PFSK-1 (cell line): Measurements from ENCODE around the gene TNFRSF4.

Source experiments
- FOXP2 ChIP-seq: optimal IDR thresholded peaks from 2 replicates; pipeline ENCODE3; 2011; ENCODE audit warnings: borderline replicate concordance, control low read depth, inconsistent platforms; ENCODE audit not compliant: insufficient read depth; ENCODE audit errors: extremely low read length, extremely low read depth
- POLR2AphosphoS5 ChIP-seq: IDR thresholded peaks from 2 replicates; pipeline ENCODE4 v1.6.1; 2012; ENCODE audit warnings: low read depth, mild to moderate bottlenecking, control low read depth, low read length, moderate library complexity
- SIN3A ChIP-seq: IDR thresholded peaks from 2 replicates; pipeline ENCODE4 v1.6.1; 2012; ENCODE audit warnings: mild to moderate bottlenecking, low read length, moderate library complexity, borderline replicate concordance; ENCODE audit not compliant: insufficient read depth
- TAF1 ChIP-seq: IDR thresholded peaks from 2 replicates; pipeline ENCODE4 v1.6.1; 2012; ENCODE audit warnings: low read length, control low read depth, borderline replicate concordance; ENCODE audit not compliant: insufficient read depth
- TF ChIP-seq, protein P1 (sequence below), 2 experiments: IDR thresholded peaks; 2 replicates each; pipeline versions ENCODE4 v1.6.1 to v1.8.0; 2011 to 2012; ENCODE audit warnings: low read depth in 2 of 2, low read length in 2 of 2, control low read depth in 1 of 2, inconsistent platforms in 1 of 2, mild to moderate bottlenecking in 1 of 2, moderate library complexity in 1 of 2; ENCODE audit not compliant: insufficient read depth in 1 of 2

The TNFRSF4 gene

DNA sequence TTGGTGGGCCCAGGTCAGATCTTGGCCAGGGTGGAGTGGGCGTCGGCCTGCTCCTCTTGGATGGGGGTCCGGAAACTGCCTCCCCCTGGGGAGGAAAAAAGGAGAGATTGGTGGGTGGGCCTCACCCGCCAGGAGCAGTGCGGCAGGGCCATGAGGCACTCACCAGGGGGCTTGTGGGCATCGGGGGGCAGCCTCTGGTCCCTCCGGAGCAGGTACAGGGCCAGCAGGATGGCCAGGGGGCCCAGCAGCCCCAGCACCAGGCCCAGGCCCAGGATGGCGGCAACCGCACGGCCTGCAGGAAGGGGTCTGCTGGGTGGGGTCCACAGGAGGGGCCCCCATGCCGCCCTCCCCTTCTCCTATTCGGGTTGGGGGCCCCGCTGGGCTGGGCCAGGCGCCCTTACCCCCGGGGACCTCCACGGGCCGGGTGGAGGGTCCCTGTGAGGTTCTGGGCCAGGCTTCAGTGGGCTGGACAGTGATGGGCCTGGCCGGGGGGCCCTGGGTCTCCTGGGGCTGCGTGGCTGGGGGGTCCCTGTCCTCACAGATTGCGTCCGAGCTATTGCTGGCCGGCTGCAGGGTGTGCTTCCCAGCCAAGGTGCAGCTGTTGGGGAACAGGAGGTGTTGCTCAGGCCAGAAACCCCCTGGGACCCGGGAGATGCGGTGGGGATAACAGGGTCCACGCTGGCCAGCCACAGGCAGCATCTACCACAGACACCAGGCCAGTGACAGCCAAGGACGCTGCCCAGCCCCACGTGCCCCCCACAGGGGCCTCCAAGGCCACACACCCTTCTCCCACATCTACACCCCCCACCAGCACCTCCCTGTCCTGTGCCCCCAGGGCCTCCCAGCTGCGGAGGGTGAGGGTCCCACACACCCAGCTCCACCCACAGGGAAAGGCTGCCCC, 2.2 kb downstream of the TNFRSF4 start:
- TF ChIP-seq FOXP2 = no peak
- TF ChIP-seq, protein P1, sequence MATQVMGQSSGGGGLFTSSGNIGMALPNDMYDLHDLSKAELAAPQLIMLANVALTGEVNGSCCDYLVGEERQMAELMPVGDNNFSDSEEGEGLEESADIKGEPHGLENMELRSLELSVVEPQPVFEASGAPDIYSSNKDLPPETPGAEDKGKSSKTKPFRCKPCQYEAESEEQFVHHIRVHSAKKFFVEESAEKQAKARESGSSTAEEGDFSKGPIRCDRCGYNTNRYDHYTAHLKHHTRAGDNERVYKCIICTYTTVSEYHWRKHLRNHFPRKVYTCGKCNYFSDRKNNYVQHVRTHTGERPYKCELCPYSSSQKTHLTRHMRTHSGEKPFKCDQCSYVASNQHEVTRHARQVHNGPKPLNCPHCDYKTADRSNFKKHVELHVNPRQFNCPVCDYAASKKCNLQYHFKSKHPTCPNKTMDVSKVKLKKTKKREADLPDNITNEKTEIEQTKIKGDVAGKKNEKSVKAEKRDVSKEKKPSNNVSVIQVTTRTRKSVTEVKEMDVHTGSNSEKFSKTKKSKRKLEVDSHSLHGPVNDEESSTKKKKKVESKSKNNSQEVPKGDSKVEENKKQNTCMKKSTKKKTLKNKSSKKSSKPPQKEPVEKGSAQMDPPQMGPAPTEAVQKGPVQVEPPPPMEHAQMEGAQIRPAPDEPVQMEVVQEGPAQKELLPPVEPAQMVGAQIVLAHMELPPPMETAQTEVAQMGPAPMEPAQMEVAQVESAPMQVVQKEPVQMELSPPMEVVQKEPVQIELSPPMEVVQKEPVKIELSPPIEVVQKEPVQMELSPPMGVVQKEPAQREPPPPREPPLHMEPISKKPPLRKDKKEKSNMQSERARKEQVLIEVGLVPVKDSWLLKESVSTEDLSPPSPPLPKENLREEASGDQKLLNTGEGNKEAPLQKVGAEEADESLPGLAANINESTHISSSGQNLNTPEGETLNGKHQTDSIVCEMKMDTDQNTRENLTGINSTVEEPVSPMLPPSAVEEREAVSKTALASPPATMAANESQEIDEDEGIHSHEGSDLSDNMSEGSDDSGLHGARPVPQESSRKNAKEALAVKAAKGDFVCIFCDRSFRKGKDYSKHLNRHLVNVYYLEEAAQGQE (IDR thresholded peaks at IDR 0.05; ENCODE audit: insufficient read depth in 1 of 2, low read depth in 2 of 2, low read length in 2 of 2) = no peak
- no peak for TF ChIP-seq TAF1
- TF ChIP-seq POLR2AphosphoS5 = no peak
- TF ChIP-seq SIN3A = no peak

DNA sequence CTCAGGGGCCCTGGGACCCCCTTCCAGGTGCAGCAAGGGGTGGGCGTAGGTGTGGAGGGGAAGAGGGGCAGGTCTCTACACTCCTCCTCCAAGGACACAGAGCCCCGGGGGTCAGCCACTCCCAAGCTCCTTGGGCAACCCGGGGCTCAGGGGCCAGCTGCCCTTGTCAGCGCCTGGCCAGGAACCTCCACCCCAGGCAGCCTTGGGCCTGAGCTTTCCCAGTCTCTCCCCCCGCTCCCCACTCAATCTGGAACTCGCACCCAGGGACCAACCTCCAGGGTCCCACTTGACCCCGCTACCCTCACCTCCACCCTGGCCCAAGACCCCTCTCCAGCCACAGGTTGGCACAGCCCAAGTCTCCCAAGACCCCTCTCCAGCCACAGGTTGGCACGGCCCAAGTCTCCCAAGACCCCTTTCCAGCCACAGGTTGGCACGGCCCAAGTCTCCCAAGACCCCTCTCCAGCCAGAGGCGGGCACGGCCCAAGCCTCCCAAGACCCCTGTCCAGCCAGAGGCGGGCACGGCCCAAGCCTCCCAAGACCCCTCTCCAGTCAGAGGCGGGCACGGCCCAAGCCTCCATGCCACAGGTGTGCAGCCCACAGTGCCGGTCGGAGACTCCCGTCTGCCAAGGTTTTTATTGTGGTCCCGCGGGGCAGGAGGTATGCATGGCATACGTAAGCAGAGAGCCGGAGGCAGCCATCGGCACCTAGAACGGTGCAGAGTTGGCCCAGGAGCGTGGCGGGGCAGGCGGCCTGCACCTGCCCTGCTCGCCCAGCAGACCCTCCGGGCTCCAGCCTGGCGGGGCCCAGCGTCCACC, 3.0 kb downstream of the TNFRSF4 start:
- TF ChIP-seq, protein P1 (IDR thresholded peaks at IDR 0.05; ENCODE audit: insufficient read depth in 1 of 2, low read depth in 2 of 2, low read length in 2 of 2) = no peak
- TF ChIP-seq SIN3A = no peak

DNA sequence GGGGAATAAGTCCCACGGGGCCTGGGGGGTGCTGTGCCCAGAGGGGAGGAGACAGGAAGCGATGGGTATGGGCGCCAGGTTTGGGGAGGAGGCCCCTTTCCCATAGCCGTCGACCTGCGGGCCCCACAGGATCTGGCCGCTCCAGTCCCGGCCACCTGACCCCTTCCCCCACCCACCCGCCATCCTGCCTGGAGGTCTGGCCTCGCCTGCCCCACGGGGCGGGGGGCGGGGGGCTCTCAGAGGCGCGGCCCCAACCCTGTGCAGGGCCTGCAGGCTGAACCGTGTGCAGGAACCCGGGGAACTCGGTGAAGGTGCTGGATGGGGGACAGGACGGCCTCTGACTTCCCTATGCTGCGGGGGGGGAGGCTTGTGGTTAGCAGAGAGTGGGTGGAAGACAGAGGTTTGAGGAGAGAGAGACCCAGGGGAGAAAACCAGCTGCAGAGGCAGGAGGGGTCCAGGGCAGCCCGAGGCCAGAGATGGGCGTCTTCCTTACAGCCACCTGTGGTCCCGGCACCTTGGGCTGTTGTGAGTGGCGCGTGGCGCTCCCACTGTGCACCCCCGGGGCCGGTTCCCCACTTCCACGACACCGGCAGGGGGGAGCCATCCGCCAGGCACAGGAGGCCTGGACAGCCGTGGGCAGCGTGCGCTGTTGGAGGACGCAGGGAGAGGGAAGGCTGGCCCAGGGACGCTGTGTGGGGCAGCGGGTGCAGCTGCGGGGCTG, 5.1 kb downstream of the TNFRSF4 start:
- TF ChIP-seq POLR2AphosphoS5 = no peak

DNA sequence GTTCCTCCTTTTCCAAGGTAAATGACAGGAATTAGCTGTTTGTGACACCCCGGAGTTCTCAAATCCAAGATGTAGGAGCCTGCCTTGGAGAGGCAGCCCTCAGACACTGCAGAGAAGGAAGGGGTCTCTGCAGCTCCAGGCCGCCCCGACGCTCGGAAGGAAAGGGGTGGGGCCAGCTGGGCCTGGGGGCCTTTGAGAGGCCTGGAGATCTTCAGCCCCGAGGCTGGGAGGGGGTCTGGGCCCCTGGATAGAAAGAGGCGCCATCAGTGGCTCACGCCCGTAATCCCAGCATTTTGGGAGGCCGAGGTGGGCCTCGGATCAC, 6.4 kb downstream of the TNFRSF4 start:
- TF ChIP-seq, protein P1 (IDR thresholded peaks at IDR 0.05; ENCODE audit: insufficient read depth in 1 of 2, low read depth in 2 of 2, low read length in 2 of 2) = no peak
- no peak for TF ChIP-seq POLR2AphosphoS5
- TF ChIP-seq FOXP2 = no peak
- no peak for TF ChIP-seq TAF1
- TF ChIP-seq SIN3A = no peak

DNA sequence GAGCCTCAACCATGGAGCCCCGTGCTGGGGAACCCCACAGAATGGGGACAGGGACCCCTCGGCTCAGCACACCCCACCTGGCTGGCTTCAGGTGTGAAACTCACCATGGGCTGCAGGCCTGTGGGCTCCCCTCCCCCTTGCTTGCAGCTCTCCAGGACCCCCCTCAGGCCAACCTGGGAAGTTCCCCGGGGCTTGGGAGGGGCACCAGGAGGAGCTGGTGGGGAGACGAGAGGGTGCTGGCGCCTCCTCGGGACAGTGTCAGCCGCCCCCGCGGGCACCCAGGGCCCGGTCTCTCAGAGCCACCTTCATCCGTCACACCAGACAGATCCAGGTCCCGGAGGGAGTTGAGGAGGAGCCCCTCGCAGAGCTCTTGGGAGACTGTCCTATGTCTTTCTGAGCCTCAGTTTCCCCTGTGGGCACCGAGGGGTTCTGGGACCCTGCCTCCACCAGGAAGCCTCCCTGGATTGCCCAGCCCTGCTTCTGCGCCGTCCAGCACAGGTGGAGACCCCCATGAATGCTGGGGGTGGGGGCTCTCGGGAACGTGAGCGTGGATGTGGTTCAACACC, 6.9 kb downstream of the TNFRSF4 start:
- TF ChIP-seq, protein P1 (IDR thresholded peaks at IDR 0.05; ENCODE audit: insufficient read depth in 1 of 2, low read depth in 2 of 2, low read length in 2 of 2) = no peak
- no peak for TF ChIP-seq TAF1
